ENCODE data around the gene UQCRQ. TPM values are rescaled to one million over a fixed set of nuclear protein-coding genes. Genes with fewer than 3 reads are reported as not detected.

UQCRQ gene
- total and polyA plus RNA-seq, 2 donors (not counting 3 experiments of a cell fraction or from before 2014, with no cell fraction given): 246 to 390 TPM

DNA sequence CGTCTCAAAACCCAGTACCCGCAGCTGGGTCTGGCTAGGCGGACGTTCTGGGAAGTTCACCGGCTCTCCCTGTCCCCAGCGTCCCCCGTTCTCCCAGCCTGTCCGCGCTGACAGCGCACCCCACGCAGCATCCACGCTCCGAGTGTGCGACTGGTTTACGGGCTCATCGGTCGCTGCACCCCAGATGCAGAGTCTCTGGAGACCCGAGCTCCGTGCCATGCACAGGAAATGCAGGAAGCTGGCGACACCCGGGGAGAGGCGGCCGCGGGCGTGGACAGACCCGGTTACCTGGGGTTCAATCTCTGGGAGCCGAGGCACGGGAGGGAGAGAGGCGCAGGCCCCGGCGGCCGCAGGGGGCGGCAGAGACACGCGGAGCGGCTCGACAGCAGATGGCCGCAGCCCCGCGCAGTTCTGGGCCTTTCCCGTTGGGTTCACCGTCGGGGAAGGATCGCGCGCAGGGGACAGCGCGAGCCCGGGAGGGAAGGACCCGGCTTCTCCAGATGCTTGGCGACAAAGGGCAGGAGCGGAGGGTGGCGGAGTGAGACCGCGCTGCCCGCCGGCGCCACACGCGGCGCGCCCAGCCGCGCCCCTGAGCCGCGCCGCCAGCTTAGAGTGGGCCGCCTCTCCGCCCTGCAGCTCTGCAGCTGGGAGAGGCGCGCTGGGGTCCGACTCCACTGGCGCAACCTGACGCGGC is 36.6 kb upstream of the UQCRQ start:
- H3K9me1 ChIP-seq (replicated peaks; ENCODE audit: control insufficient read depth, extremely low read depth, insufficient read depth, low read length): no peaks in the 10 kb centered on the region
- peak; percentile 46 for FAIRE-seq
- peak overlapping the region; percentile 61 for H3K4me2 ChIP-seq (ENCODE audit: insufficient read depth, low read length)
- peak overlapping the region; percentile 79 for H3K9ac ChIP-seq (replicated peaks; ENCODE audit: extremely low read depth, insufficient read depth, low read length)
- BruUV-seq (replicated peaks): no TSS peak
- POLR2A ChIA-PET: interaction anchor here (0.9 to 1.0 kb wide), 2 partner anchors 15 to 37 kb away, joined by 3 read pairs; no protein-coding TSS in a partner anchor
- no peaks in the 10 kb centered on the region for H4K20me1 ChIP-seq (replicated peaks; ENCODE audit: control insufficient read depth, extremely low read depth, insufficient read depth, low read length)
- H3K27me3 ChIP-seq (ENCODE audit: control insufficient read depth in 2 of 2, insufficient read depth in 2 of 2, low read length in 2 of 2): no peaks in the 10 kb centered on the region
- peak overlapping the region; percentile 32 for H3K27ac ChIP-seq (ENCODE audit: insufficient read depth, low read depth, low read length)
- peak; percentile 75 for DNase-seq (ENCODE audit: low read depth, low spot score)
- CTCF ChIA-PET: interaction anchor here (0.6 to 9.9 kb wide), 19 partner anchors 10 to 324 kb away, joined by 3 to 122 read pairs (median 3); partner anchors contain the start of genes GDF9, LEAP2 and UQCRQ
- H3K9me3 ChIP-seq (replicated peaks; ENCODE audit: control insufficient read depth, insufficient read depth, low read length): no peaks in the 10 kb centered on the region
- H3K4me3 ChIP-seq (replicated peaks in 1 of 3; ENCODE audit: insufficient read depth in 1 of 3, low read depth in 1 of 3, low read length in 3 of 3): peak overlapping the region; percentile 41 to 59 (median 49)
- dilution Hi-C loops (cut with MboI; ENCODE audit: extremely low pct_ligation_motif_present, low sequenced_read_pairs): no loop called here
- TF ChIP-seq JUN (IDR thresholded peaks at IDR 0.05; ENCODE audit: borderline replicate concordance, insufficient read depth, insufficient read length, low read depth) (no peak), POLR2AphosphoS5 (IDR thresholded peaks at IDR 0.05; ENCODE audit: insufficient read depth, low read depth, low read length) (no peak), POLR2A (IDR thresholded peaks at IDR 0.05; ENCODE audit: low read depth, low read length) (peak; percentile 28), FOS (IDR thresholded peaks at IDR 0.05; ENCODE audit: borderline replicate concordance, insufficient read depth, low read length) (no peak), EZH2 (IDR thresholded peaks at IDR 0.05; ENCODE audit: borderline replicate concordance, low read depth, low read length, severe bottlenecking) (no peak), MYC (IDR thresholded peaks at IDR 0.05; ENCODE audit: low read depth, low read length) (no peak), GATA2 (IDR thresholded peaks at IDR 0.05; ENCODE audit: insufficient read depth, insufficient read length, low read depth, low read length) (no peak), CTCF (IDR thresholded peaks at IDR 0.05; ENCODE audit: extremely low read depth in 1 of 2, insufficient read depth in 1 of 2, low read depth in 1 of 2, low read length in 2 of 2) (peak; percentile 92 to 99)
- TF ChIP-seq, protein P1, sequence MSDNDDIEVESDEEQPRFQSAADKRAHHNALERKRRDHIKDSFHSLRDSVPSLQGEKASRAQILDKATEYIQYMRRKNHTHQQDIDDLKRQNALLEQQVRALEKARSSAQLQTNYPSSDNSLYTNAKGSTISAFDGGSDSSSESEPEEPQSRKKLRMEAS (IDR thresholded peaks at IDR 0.05; ENCODE audit: insufficient read depth, insufficient read length): no peak
- peaks cover 12% of the 10 kb centered on the region for H3K4me1 ChIP-seq (ENCODE audit: control insufficient read depth, extremely low read depth, insufficient read depth, low read length)
- no peaks in the 10 kb centered on the region for H3K79me2 ChIP-seq (ENCODE audit: control insufficient read depth, insufficient read depth, low read length)
- peaks cover 0 to 2% of the 10 kb centered on the region in 2 experiments for H3K36me3 ChIP-seq (ENCODE audit: control insufficient read depth in 2 of 2, extremely low read depth in 1 of 2, insufficient read depth in 2 of 2, low read length in 2 of 2)
- intact Hi-C loops (cut with micrococcal nuclease): loop anchor here (1.0 to 10.0 kb wide), 6 partner anchors 9 to 535 kb away; partner anchors contain the start of genes GDF9, SLC22A4 and UQCRQ
- H2AFZ ChIP-seq (ENCODE audit: low read depth, low read length): peak overlapping the region; percentile 93
